Glutamatergic neuron (in vitro differentiated cells): ENCODE measurements around the gene AAMP. TPM values are rescaled to one million over a fixed set of nuclear protein-coding genes. Genes with fewer than 3 reads are reported as not detected.
A peak's percentile ranks its signal among the peaks of the same experiment; 100 is the strongest.

Source experiments
- DNase-seq: peaks from one replicate; pipeline ENCODE4 v3.0.0; 2022
- H3K27ac Mint-ChIP-seq: one replicate; pipeline ENCODE4 v1.8.0; 2020; ENCODE audit warnings: mild to moderate bottlenecking, mixed read lengths, inconsistent platforms; ENCODE audit not compliant: unreplicated experiment
- H3K27me3 Mint-ChIP-seq: one replicate; pipeline ENCODE4 v1.8.0; 2020; ENCODE audit warnings: mild to moderate bottlenecking, moderate library complexity, mixed read lengths, inconsistent platforms; ENCODE audit not compliant: unreplicated experiment
- H3K36me3 Mint-ChIP-seq: one replicate; pipeline ENCODE4 v1.8.0; 2020; ENCODE audit warnings: mild to moderate bottlenecking, mixed read lengths, inconsistent platforms; ENCODE audit not compliant: unreplicated experiment
- H3K4me1 Mint-ChIP-seq: one replicate; pipeline ENCODE4 v1.8.0; 2020; ENCODE audit warnings: mild to moderate bottlenecking, low read depth, mixed read lengths, inconsistent platforms; ENCODE audit not compliant: unreplicated experiment
- H3K4me3 Mint-ChIP-seq: one replicate; pipeline ENCODE4 v1.8.0; 2020; ENCODE audit warnings: mild to moderate bottlenecking, mixed read lengths, inconsistent platforms; ENCODE audit not compliant: unreplicated experiment
- H3K9me3 Mint-ChIP-seq: one replicate; pipeline ENCODE4 v1.8.0; 2020; ENCODE audit warnings: mild to moderate bottlenecking, moderate library complexity, mixed read lengths, inconsistent platforms; ENCODE audit not compliant: unreplicated experiment
- total RNA-seq: library from RNA; stranded (reverse); fragmentation: NEBNext Ultra II Directional; extraction: Animal tissue kit (Norgen Biotek cat#: 25700); gene quantifications from one replicate; pipeline ENCODE4 v1.2.1, GENCODE V29; 2021; ENCODE audit not compliant: unreplicated experiment
- TF ChIP-seq, protein P1 (sequence below): fragments of 200-600 bp; sonication (generic); IDR thresholded peaks from one replicate; pipeline ENCODE4 v1.5.0; 2021; ENCODE audit not compliant: partially characterized antibody, unreplicated experiment

AAMP gene
- total RNA-seq, 1 donor from 2014 or later = 64.6 TPM

DNA sequence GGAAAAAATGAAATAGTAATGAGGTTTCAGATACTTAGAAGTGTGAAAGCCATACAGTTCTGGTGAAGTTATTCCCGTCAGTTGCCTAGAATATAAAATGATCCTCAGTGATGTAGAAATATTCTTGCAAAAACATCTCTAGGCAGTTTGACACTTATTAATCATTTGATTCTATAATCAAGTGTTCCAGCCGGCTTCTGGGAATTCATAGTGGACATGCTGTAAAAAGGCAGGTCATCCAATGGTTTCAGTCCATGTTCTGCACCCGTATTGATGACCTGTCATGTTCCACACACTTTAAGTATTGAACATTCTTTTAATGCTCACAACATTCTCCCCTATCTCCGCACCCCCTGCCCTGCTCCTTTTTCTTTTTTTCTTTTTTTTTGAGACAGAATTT lies 33.1 kb downstream of the AAMP start:
- Mint-ChIP-seq H3K36me3 (peaks cover 4% of the 10 kb centered on the region), H3K27me3 (no peaks in the 10 kb centered on the region), H3K9me3 (peaks cover 2% of the 10 kb centered on the region), H3K27ac (no peak overlapping the region), H3K4me3 (no peak overlapping the region), H3K4me1 (no peaks in the 10 kb centered on the region)
- TF ChIP-seq, protein P1, sequence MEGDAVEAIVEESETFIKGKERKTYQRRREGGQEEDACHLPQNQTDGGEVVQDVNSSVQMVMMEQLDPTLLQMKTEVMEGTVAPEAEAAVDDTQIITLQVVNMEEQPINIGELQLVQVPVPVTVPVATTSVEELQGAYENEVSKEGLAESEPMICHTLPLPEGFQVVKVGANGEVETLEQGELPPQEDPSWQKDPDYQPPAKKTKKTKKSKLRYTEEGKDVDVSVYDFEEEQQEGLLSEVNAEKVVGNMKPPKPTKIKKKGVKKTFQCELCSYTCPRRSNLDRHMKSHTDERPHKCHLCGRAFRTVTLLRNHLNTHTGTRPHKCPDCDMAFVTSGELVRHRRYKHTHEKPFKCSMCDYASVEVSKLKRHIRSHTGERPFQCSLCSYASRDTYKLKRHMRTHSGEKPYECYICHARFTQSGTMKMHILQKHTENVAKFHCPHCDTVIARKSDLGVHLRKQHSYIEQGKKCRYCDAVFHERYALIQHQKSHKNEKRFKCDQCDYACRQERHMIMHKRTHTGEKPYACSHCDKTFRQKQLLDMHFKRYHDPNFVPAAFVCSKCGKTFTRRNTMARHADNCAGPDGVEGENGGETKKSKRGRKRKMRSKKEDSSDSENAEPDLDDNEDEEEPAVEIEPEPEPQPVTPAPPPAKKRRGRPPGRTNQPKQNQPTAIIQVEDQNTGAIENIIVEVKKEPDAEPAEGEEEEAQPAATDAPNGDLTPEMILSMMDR = no peak
- DNase-seq = no peak

- no peak for DNase-seq
- TF ChIP-seq, protein P1 = no peak
- Mint-ChIP-seq H3K4me1 (no peaks in the 10 kb centered on the region), H3K9me3 (peaks cover 2% of the 10 kb centered on the region), H3K27me3 (no peaks in the 10 kb centered on the region), H3K4me3 (no peak overlapping the region), H3K36me3 (peaks cover 4% of the 10 kb centered on the region), H3K27ac (no peak overlapping the region)
Observed at GRCh38 chr2:218235017-218235416, 34.9 kb downstream of the AAMP start.

DNA sequence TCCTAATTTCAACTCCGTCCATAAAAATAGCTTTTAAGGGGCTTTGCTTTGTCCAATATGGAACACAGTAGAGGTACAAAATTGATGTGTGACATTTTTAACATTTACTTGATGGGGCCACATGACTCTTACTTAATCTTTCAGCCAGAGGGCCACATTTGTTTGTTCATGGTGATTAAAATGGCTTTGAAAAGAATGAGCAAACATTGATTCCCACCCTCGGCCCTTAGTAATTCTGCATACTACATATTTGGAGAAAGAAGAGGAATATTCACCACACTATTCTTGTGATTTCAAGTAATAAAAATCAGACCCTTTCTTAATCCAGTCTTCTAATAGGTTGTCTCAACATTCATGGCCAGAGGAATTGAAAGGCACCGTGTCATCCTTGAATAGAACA lies 35.4 kb downstream of the AAMP start:
- Mint-ChIP-seq H3K4me3 (no peak overlapping the region), H3K4me1 (no peaks in the 10 kb centered on the region), H3K9me3 (peaks cover 2% of the 10 kb centered on the region), H3K27me3 (no peaks in the 10 kb centered on the region), H3K27ac (no peak overlapping the region), H3K36me3 (peaks cover 4% of the 10 kb centered on the region)
- DNase-seq = no peak
- TF ChIP-seq, protein P1 = no peak

DNA sequence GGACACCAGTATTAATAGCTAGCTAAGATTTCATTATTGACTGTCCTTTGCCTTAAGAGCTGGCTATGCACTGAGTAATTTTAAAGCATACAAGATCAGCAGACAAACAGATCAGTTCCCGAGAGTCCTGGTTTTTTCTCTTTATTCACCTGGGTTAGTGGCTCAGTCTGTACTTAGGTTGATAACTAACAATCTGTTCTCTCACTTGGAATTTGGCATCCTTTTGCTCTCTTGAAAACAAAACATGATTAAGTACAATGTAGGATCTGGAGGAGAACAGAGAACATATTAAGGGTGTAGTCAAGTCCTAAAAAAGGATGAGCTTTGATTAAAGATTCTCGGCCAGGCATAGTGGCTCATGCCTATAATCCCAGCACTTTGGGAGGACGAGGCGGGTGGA lies 36.4 kb downstream of the AAMP start:
- Mint-ChIP-seq H3K4me3 (no peak overlapping the region), H3K4me1 (no peaks in the 10 kb centered on the region), H3K36me3 (no peaks in the 10 kb centered on the region), H3K27me3 (no peaks in the 10 kb centered on the region), H3K27ac (no peak overlapping the region), H3K9me3 (peaks cover 2% of the 10 kb centered on the region)
- TF ChIP-seq, protein P1 = no peak
- DNase-seq = no peak

DNA sequence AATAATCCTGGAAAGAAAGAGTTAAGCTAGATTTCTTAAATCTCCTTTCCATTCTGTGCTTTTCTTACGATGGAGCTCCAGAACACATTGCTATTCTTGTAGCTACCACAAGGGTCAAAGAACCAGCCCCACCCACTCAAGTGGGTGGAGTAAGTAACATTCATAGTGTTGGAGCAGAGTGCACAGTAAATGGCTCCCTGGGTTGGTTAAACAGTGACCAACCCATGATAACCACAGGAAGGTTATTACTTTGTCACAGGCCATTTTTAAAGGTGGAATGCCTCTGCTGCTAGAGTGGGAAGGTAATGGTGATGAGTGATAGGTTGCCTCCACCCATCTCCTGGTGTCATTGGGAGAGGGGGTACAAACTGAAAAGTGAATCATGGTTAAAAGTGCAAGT lies 39.1 kb downstream of the AAMP start:
- H3K9me3 Mint-ChIP-seq = peaks cover 2% of the 10 kb centered on the region
- DNase-seq = no peak
- no peaks in the 10 kb centered on the region for H3K4me1 Mint-ChIP-seq
- H3K4me3 Mint-ChIP-seq = no peak overlapping the region
- H3K27ac Mint-ChIP-seq = no peak overlapping the region
- H3K36me3 Mint-ChIP-seq = no peaks in the 10 kb centered on the region
- TF ChIP-seq, protein P1 = peak; percentile 37
- no peaks in the 10 kb centered on the region for H3K27me3 Mint-ChIP-seq
